MM.1S (cell line): ENCODE data around the gene TWIST1.

Source experiments
- DNase-seq: peaks from one replicate; pipeline ENCODE4 v3.0.0-alpha.2; 2015
- H2AFZ ChIP-seq: fragments of 300-600 bp; sonication (generic); 2 replicates; pipeline ENCODE4 v1.6.0; 2016; ENCODE audit warnings: antibody characterized with exemption, low read length
- H3F3A ChIP-seq: fragments of 300-600 bp; sonication (generic); 2 replicates; pipeline ENCODE4 v1.6.1; 2016; ENCODE audit warnings: mild to moderate bottlenecking, antibody characterized with exemption, low read length, moderate library complexity, mixed read lengths; ENCODE audit not compliant: insufficient read depth
- H3K27ac ChIP-seq: fragments of 300-600 bp; sonication (generic); 2 replicates; pipeline ENCODE4 v1.5.1; 2016; ENCODE audit warnings: mild to moderate bottlenecking, low read length
- H3K27me3 ChIP-seq: fragments of 300-600 bp; sonication (generic); replicated peaks from 2 replicates; pipeline ENCODE4 v1.6.0; 2016; ENCODE audit warnings: low read length; ENCODE audit not compliant: insufficient read depth
- H3K36me3 ChIP-seq: fragments of 300-600 bp; sonication (generic); replicated peaks from 2 replicates; pipeline ENCODE4 v1.6.1; 2016; ENCODE audit warnings: mild to moderate bottlenecking, low read length, mixed read lengths; ENCODE audit not compliant: insufficient read depth
- H3K4me1 ChIP-seq: fragments of 300-600 bp; sonication (generic); 2 replicates; pipeline ENCODE4 v1.6.1; 2016; ENCODE audit warnings: low read length, mixed read lengths
- H3K4me2 ChIP-seq: fragments of 300-600 bp; sonication (generic); 2 replicates; pipeline ENCODE4 v1.6.0; 2016; ENCODE audit warnings: low read depth, low read length
- H3K4me3 ChIP-seq: fragments of 300-600 bp; sonication (generic); 2 replicates; pipeline ENCODE4 v1.5.1; 2016; ENCODE audit warnings: low read length, mixed read lengths
- H3K79me2 ChIP-seq: fragments of 300-600 bp; sonication (generic); 2 replicates; pipeline ENCODE4 v1.6.1; 2016; ENCODE audit warnings: mixed run types, low read length, mixed read lengths
- H3K9ac ChIP-seq: fragments of 300-600 bp; sonication (generic); 2 replicates; pipeline ENCODE4 v1.6.1; 2016; ENCODE audit warnings: low read length, mixed read lengths
- H3K9me2 ChIP-seq: fragments of 300-600 bp; sonication (generic); replicated peaks from 2 replicates; pipeline ENCODE4 v1.6.1; 2016; ENCODE audit warnings: mild to moderate bottlenecking, low read length, mixed read lengths; ENCODE audit not compliant: insufficient read depth
- H3K9me3 ChIP-seq: fragments of 300-600 bp; sonication (generic); replicated peaks from 2 replicates; pipeline ENCODE4 v1.6.1; 2016; ENCODE audit warnings: mild to moderate bottlenecking, low read length, mixed read lengths; ENCODE audit not compliant: insufficient read depth
- H4K20me1 ChIP-seq: fragments of 300-600 bp; sonication (generic); 2 replicates; pipeline ENCODE4 v1.6.1; 2016; ENCODE audit warnings: mild to moderate bottlenecking, low read length, moderate library complexity, mixed read lengths; ENCODE audit not compliant: insufficient read depth
- EZH2 ChIP-seq: fragments of 300-600 bp; sonication (generic); optimal IDR thresholded peaks from 2 replicates; pipeline ENCODE3; 2017; ENCODE audit warnings: low read depth, mild to moderate bottlenecking, antibody characterized with exemption, low read length, mixed read lengths
- EZH2phosphoT487 ChIP-seq: fragments of 300-600 bp; sonication (generic); IDR thresholded peaks from 2 replicates; pipeline ENCODE4 v1.6.1; 2018; ENCODE audit warnings: antibody characterized with exemption, low read length
- TF ChIP-seq, protein P1 (sequence below): fragments of 300-600 bp; sonication (generic); IDR thresholded peaks from 2 replicates; pipeline ENCODE4 v1.5.1; 2016; ENCODE audit warnings: antibody characterized with exemption, low read length, mixed read lengths

The TWIST1 gene

DNA sequence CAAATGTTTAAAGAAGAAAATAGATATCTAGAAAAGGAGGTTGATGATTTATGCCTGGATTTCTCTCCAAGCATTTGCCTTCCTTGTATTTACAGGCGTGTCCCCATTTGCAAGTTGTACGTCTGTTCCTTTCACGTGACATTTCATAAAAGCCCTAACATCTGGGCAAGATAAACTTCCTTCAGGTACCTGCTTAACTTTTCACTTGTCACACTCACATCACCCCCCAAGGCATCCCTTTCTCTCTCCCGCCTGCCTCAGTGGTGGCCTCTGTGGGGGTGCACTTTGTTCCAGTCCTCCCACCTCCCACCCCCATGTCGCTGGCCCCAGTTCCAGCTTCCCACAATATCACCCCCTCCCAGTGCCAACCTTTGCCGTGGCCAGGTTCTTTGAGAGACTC, 6.7 kb downstream of the TWIST1 start:
- Histone ChIP-seq H3K9me2 (no peaks in the 10 kb centered on the region), H3K9me3 (no peaks in the 10 kb centered on the region), H3K4me3 (no peak overlapping the region), H3K4me2 (no peak overlapping the region), H3K9ac (no peak overlapping the region), H3K27me3 (no peaks in the 10 kb centered on the region; the same call in 1 of the 2 replicates), H3F3A (no peaks in the 10 kb centered on the region), H3K36me3 (no peaks in the 10 kb centered on the region), H4K20me1 (no peaks in the 10 kb centered on the region), H3K79me2 (no peaks in the 10 kb centered on the region), H3K4me1 (0 out of 2 replicates have a peak, but pooled peaks cover 6% of the 10 kb centered on the region), H2AFZ (no peak overlapping the region), H3K27ac (no peak overlapping the region)
- no peak for DNase-seq
- TF ChIP-seq EZH2 (no peak), EZH2phosphoT487 (no peak)
- TF ChIP-seq, protein P1, sequence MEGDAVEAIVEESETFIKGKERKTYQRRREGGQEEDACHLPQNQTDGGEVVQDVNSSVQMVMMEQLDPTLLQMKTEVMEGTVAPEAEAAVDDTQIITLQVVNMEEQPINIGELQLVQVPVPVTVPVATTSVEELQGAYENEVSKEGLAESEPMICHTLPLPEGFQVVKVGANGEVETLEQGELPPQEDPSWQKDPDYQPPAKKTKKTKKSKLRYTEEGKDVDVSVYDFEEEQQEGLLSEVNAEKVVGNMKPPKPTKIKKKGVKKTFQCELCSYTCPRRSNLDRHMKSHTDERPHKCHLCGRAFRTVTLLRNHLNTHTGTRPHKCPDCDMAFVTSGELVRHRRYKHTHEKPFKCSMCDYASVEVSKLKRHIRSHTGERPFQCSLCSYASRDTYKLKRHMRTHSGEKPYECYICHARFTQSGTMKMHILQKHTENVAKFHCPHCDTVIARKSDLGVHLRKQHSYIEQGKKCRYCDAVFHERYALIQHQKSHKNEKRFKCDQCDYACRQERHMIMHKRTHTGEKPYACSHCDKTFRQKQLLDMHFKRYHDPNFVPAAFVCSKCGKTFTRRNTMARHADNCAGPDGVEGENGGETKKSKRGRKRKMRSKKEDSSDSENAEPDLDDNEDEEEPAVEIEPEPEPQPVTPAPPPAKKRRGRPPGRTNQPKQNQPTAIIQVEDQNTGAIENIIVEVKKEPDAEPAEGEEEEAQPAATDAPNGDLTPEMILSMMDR = no peak

DNA sequence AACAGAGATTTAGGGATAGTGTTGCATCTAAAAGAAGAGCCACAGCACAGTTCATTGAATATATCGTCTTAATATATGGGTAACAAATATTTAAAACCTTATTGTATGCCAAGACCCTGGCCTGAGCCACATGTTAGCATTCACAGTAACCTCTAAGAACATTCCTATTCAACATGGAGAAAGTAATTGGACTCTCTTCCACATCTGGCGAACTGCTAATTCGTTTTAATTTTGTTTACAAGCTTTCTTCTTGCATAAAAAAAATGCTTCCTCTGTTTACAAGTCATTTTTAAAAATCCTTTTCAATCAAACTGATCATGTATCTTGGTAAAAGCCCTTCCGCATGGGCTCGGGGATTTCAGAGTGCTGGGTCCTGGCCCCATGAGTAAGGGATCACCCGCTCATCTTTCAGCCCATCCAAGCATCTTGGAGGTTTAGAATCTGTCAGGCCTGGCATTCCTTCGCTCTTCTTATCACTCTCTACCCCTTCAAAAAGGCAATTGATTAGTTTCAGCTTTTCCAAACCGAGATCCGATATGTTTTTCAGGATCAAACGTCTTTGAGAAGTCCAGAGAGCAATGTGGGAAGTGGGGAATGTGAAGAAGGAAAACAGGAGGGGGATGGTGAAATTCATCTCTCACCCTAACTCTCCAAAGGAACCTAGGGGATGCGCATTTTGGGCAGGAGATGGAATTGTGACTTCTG, 7.3 kb downstream of the TWIST1 start:
- no peaks in the 10 kb centered on the region for H3F3A ChIP-seq
- DNase-seq = no peak
- no peak overlapping the region for H3K4me3 ChIP-seq
- H2AFZ ChIP-seq = no peak overlapping the region
- no peak overlapping the region for H3K9ac ChIP-seq
- H4K20me1 ChIP-seq = no peaks in the 10 kb centered on the region
- H3K9me2 ChIP-seq = no peaks in the 10 kb centered on the region
- H3K9me3 ChIP-seq = no peaks in the 10 kb centered on the region
- no peaks in the 10 kb centered on the region; the same call in 1 of the 2 replicates for H3K27me3 ChIP-seq
- no peaks in the 10 kb centered on the region for H3K36me3 ChIP-seq
- TF ChIP-seq EZH2phosphoT487 (no peak), EZH2 (no peak)
- TF ChIP-seq, protein P1 = no peak
- H3K27ac ChIP-seq = no peak overlapping the region
- H3K79me2 ChIP-seq = no peaks in the 10 kb centered on the region
- H3K4me1 ChIP-seq = 0 out of 2 replicates have a peak, but pooled peaks cover 3% of the 10 kb centered on the region
- no peak overlapping the region for H3K4me2 ChIP-seq

DNA sequence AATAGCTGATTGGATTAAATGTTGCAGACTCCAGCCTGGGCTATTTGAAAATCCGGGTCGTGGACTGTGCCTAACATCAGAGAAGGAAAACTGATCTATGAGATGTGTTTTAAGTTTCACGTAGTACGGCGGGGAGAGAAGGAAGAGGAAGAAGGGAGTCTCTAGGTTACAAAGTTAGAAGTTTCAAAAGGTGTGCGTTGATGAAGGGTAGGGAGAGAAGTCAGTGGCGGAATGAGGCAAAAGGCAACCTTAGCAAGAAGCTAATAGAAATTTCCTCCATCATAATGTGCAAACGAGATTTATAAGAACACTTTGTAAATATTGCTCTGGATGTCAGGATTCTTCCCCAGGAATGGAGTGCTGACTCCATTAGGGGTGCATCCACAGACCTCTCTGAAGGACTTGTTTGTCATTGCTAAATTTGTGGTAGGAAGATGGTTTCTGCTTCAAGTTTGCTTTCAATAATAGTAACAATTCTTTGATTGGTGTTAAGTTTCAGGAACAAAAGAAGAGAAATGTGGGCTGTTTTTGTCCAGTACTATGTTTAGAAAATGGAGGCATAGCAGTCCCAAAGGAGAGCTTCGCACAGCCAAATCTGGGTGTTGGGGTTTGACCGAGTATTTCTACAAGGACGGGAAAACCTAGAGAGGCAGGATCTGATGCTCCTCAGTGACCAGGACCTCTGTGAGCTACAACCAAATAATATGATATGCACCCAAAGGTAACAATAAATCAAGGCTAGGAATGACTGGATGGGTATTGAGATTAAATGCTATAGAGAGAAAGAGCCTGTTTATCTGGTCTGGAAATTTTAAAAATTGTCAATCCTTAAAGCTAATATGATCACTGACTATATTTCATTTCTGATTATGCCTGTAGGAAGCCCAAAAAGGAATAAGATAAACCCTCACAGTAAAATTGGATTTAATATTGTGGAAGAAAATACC, 8.2 kb downstream of the TWIST1 start:
- H2AFZ ChIP-seq = no peak overlapping the region
- H3K4me3 ChIP-seq = no peak overlapping the region
- DNase-seq = no peak
- 0 out of 2 replicates have a peak, but pooled peaks cover 3% of the 10 kb centered on the region for H3K4me1 ChIP-seq
- no peaks in the 10 kb centered on the region for H3F3A ChIP-seq
- H3K27me3 ChIP-seq = no peaks in the 10 kb centered on the region; the same call in 1 of the 2 replicates
- H3K27ac ChIP-seq = no peak overlapping the region
- TF ChIP-seq, protein P1 = no peak
- TF ChIP-seq EZH2phosphoT487 = no peak
- no peak for TF ChIP-seq EZH2
- no peak overlapping the region for H3K9ac ChIP-seq
- no peaks in the 10 kb centered on the region for H3K9me2 ChIP-seq
- H3K9me3 ChIP-seq = no peaks in the 10 kb centered on the region
- no peaks in the 10 kb centered on the region for H4K20me1 ChIP-seq
- H3K79me2 ChIP-seq = no peaks in the 10 kb centered on the region
- no peaks in the 10 kb centered on the region for H3K36me3 ChIP-seq
- no peak overlapping the region for H3K4me2 ChIP-seq
